ENCODE measurements around the gene KCTD6. TPM values are rescaled to one million over a fixed set of nuclear protein-coding genes. Genes with fewer than 3 reads are reported as not detected.

Gene KCTD6
- total and polyA plus RNA-seq, 2 of the 4 experiments (the other 2 are of a cell fraction) = 7.0 to 9.2 TPM

- H2AK5ac ChIP-seq (ENCODE audit: low read depth, low read length) = peak overlapping the region; percentile 36; the same call in 1 of the 2 replicates
- H3K4me2 ChIP-seq (ENCODE audit: low read depth, low read length) = peak overlapping the region; percentile 69
- H2AK9ac ChIP-seq (replicated peaks; ENCODE audit: low read depth, low read length, poor library complexity) = peak overlapping the region; percentile 48
- 90% methylated on average over 3 of the region's 10 CpGs; no CpG with 5 or more reads in 1 of the 2 experiments for WGBS, 2 experiments (ENCODE audit: extremely low coverage in 2 of 2, insufficient read length in 1 of 2)
- H4K91ac ChIP-seq (ENCODE audit: insufficient read depth, low read depth, low read length) = peak overlapping the region; percentile 56
- peak overlapping the region; percentile 37 for H3K14ac ChIP-seq (replicated peaks; ENCODE audit: low read depth, low read length)
- H3K27me3 ChIP-seq (ENCODE audit: control insufficient read depth, insufficient read depth, low read length) = 0 out of 2 replicates have a peak, but pooled peaks cover 1% of the 10 kb centered on the region
- H4K20me1 ChIP-seq (ENCODE audit: insufficient read depth, low read length) = no peaks in the 10 kb centered on the region
- in situ Hi-C loops (cut with MboI; ENCODE audit: low sequenced_read_pairs) (no loop called here), intact Hi-C loops (cut with micrococcal nuclease) (loop anchor here (5.0 kb wide), 1 partner anchor 34 kb away; no protein-coding TSS in a partner anchor), dilution Hi-C loops (cut with HindIII; ENCODE audit: low sequenced_read_pairs, unreplicated experiment) (no loop called here)
- CTCF ChIA-PET = interaction anchor here (0.6 to 1.4 kb wide), 5 partner anchors 8 to 1840 kb away, joined by 3 to 5 read pairs (median 3); no protein-coding TSS in a partner anchor
- ATAC-seq (ENCODE audit: low read depth) (peak; percentile 88), DNase-seq (peak; percentile 83)
- H3K4ac ChIP-seq (ENCODE audit: low read depth, low read length) = peak overlapping the region; percentile 66
- H3K23ac ChIP-seq (ENCODE audit: low read depth, low read length) = peak overlapping the region; percentile 26; the same call in 1 of the 2 replicates
- peak overlapping the region; percentile 57; the same call in 1 of the 2 replicates for H4K5ac ChIP-seq (ENCODE audit: low read depth, low read length)
- peak overlapping the region; percentile 48; the same call in 1 of the 2 replicates for H2BK120ac ChIP-seq (ENCODE audit: low read depth, low read length)
- H3K4me1 ChIP-seq (ENCODE audit: control insufficient read depth, insufficient read depth, low read length) = peaks cover 14% of the 10 kb centered on the region
- no peaks in the 10 kb centered on the region for H3K79me1 ChIP-seq (ENCODE audit: low read depth in 1 of 2, low read length in 2 of 2)
- peaks cover 10% of the 10 kb centered on the region for H3K9me1 ChIP-seq (ENCODE audit: insufficient read depth, low read length)
- H2BK15ac ChIP-seq (ENCODE audit: low read depth, low read length) = peak overlapping the region; percentile 81; the same call in 1 of the 3 replicates
- no peak overlapping the region for H3K9ac ChIP-seq (ENCODE audit: low read depth, low read length)
- no TSS peak for BruUV-seq (replicated peaks)
- H3K18ac ChIP-seq (ENCODE audit: low read depth, low read length) = peak overlapping the region; percentile 63
- peak overlapping the region; percentile 41 for H2BK5ac ChIP-seq (ENCODE audit: low read depth, low read length, poor library complexity, severe bottlenecking)
- H2AFZ ChIP-seq (replicated peaks; ENCODE audit: low read length, poor library complexity) = peak overlapping the region; percentile 76
- peak overlapping the region; percentile 1 to 62; a peak in 3 of 4 replicates for H4K8ac ChIP-seq (ENCODE audit: low read depth in 2 of 2, low read length in 2 of 2)
- peak overlapping the region; percentile 61 for H3K27ac ChIP-seq (ENCODE audit: insufficient read depth, low read length)
- TF ChIP-seq MAZ (IDR thresholded peaks at IDR 0.05; ENCODE audit: borderline replicate concordance, low read depth, low read length) (no peak), BHLHE40 (IDR thresholded peaks at IDR 0.05; ENCODE audit: low read depth, low read length) (peak; percentile 59), FOS (IDR thresholded peaks at IDR 0.05; ENCODE audit: low read depth, low read length) (peak; percentile 53; the same call in 1 of the 2 replicates), NFE2L2 (IDR thresholded peaks at IDR 0.05; ENCODE audit: low read depth, low read length) (no peak), CEBPB (IDR thresholded peaks at IDR 0.05; ENCODE audit: low read depth, low read length) (peak; percentile 96), MAFK (IDR thresholded peaks at IDR 0.05; ENCODE audit: low read depth, low read length) (no peak)
- TF ChIP-seq, protein P1, sequence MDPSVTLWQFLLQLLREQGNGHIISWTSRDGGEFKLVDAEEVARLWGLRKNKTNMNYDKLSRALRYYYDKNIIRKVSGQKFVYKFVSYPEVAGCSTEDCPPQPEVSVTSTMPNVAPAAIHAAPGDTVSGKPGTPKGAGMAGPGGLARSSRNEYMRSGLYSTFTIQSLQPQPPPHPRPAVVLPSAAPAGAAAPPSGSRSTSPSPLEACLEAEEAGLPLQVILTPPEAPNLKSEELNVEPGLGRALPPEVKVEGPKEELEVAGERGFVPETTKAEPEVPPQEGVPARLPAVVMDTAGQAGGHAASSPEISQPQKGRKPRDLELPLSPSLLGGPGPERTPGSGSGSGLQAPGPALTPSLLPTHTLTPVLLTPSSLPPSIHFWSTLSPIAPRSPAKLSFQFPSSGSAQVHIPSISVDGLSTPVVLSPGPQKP (IDR thresholded peaks at IDR 0.05; ENCODE audit: borderline replicate concordance, low read depth, low read length) = no peak
- no peak overlapping the region for H3K56ac ChIP-seq (ENCODE audit: extremely low read depth, insufficient read depth, low read length)
- H3K4me3 ChIP-seq (ENCODE audit: insufficient read depth, low read depth, low read length) = no peak overlapping the region
- H2BK20ac ChIP-seq (ENCODE audit: low read depth, low read length) = no peak overlapping the region
- no peaks in the 10 kb centered on the region for H3K36me3 ChIP-seq (ENCODE audit: control insufficient read depth, insufficient read depth, low read length)
- POLR2A ChIA-PET (ENCODE audit: unreplicated experiment) = interaction anchor here (1.1 kb wide), 1 partner anchor 21 kb away, joined by 3 read pairs; no protein-coding TSS in a partner anchor
- H3K9me3 ChIP-seq (ENCODE audit: control insufficient read depth, insufficient read depth, low read length) = no peaks in the 10 kb centered on the region
Measured at GRCh38 chr3:58471025-58471887, 20.6 kb upstream of the KCTD6 start.

All from IMR-90 (cell line).